ENCODE results near the gene OASL. TPM values are rescaled to one million over a fixed set of nuclear protein-coding genes. Genes with fewer than 3 reads are reported as not detected.

The OASL gene
- total RNA-seq, 1 donor from 2014 or later = 8.1 TPM

DNA sequence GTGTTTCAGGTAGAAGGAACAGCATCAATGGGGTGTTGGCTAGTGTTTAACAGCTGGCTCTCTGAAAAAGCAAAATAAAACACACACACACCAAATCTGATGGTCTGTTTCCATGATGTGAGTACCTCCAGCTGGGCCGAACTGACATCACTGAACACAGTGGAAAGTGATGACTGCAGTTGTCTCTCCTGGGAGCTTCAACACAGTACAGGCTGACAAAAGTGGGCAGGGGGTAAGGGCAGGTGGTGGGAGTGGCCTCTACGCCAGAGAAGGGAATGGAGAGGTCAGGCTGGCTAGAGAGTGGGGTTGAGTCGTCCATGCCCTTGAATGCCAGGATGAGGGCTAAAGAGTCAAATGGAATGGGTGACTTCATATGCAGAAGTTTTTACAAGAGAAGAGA is 68.7 kb downstream of the OASL start:
- DNase-seq (ENCODE audit: low spot score) = no peak

Other genes starting within 250 kb of the OASL start
- gene SPPL3, start 134.9 kb downstream of the OASL start, total RNA-seq = 43.0 TPM
- gene HNF1A, start 60.7 kb downstream of the OASL start, total RNA-seq = not detected
- 20.5 TPM for gene C12orf43, start 22.8 kb downstream of the OASL start, total RNA-seq
- 4.7 TPM for gene P2RX7, start 93.6 kb upstream of the OASL start, total RNA-seq
- gene P2RX4, start 170.9 kb upstream of the OASL start, total RNA-seq = 40.8 TPM

Measured in mesenteric fat pad (tissue), 1 donor.